CD4-positive, alpha-beta T cell treated with Interleukin-10 for 1 hour (primary cell): ENCODE measurements around the gene ETNPPL.

Source experiments
- DNase-seq: peaks from one replicate; pipeline ENCODE4 v3.0.0-alpha.2; 2020

The ETNPPL gene

GRCh38 chr4:108762559-108763225, at the start of gene ETNPPL:
ETNPPL (minus strand) TSS chr4:108763053; CDS start chr4:108762898, 155 bp downstream.
- peak; percentile 3 for DNase-seq

- no peak for DNase-seq
Measured at GRCh38 chr4:108811486-108811885, 48.6 kb upstream of the ETNPPL start.

- DNase-seq: no peak
Measured at GRCh38 chr4:108810087-108810486, 47.2 kb upstream of the ETNPPL start.

GRCh38 chr4:108804648-108805273, 41.9 kb upstream of the ETNPPL start:
- DNase-seq: no peak

DNA sequence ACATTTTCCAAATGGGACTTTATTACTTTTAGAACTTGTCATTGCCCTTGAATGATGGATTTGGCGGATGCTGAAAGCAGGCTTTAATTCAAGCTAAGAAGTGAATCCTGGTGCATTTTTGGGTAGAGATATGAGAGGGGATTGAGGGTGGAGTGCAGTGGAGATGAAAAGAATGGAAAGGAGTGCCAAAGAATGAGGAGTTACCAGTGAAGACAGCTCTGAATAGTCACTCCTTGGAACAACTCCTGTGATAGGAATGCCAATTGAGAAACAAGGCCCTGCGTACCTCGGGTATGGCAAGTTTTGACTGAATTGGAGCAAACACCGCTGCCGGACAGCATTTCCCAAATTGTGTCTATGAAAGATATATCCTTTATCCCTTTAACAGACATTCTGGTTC, 36.5 kb upstream of the ETNPPL start:
- DNase-seq: no peak

- no peak for DNase-seq
Measured at GRCh38 chr4:108796173-108796572, 33.3 kb upstream of the ETNPPL start.

- DNase-seq: no peak
Measured at GRCh38 chr4:108795733-108796132, 32.9 kb upstream of the ETNPPL start.

GRCh38 chr4:108794136-108794535, 31.3 kb upstream of the ETNPPL start:
- DNase-seq: no peak

- no peak for DNase-seq
Measured at GRCh38 chr4:108793415-108793814, 30.6 kb upstream of the ETNPPL start.

DNA sequence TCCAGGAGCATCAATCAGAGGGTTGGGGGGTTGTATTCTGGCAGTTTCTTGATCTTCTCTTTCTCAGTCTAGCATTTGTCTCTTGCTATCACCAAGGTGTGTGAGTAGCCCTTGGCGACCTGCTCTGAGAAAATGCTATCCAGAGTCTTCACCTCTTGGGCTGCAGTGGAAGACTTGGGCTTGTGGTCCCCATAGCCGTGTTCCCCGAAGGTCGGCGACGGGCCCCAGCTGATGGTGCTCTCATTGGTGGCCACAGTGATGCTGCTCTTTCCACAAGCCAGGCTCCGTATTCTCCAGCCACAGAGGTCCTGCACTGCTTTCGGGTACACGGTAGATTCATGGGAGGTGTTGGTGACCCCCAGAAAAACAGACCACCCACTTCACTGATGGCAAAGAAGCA, 25.9 kb upstream of the ETNPPL start:
- DNase-seq: no peak

DNA sequence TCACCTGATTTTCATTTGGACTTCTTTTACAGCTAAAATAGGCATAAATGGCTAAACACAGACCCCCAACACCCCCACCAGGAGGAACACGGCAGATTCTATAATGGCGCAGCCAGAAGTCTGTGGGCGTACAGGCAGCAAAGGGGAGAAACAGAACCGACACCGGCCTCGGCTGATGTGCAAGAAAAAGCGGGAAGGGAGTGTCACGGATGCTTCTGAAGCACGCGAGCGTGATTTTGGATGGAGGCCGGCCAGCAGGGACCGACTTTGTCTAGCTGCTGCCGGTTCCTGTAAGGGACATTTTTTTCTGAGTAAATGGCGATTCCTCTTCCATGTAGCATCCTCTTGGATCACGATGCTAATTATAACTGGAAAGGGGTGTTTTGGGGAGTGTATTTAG, 24.9 kb upstream of the ETNPPL start:
- no peak for DNase-seq

GRCh38 chr4:108787106-108787505, 24.3 kb upstream of the ETNPPL start:
- no peak for DNase-seq

GRCh38 chr4:108786351-108786750, 23.5 kb upstream of the ETNPPL start:
- DNase-seq: no peak

DNA sequence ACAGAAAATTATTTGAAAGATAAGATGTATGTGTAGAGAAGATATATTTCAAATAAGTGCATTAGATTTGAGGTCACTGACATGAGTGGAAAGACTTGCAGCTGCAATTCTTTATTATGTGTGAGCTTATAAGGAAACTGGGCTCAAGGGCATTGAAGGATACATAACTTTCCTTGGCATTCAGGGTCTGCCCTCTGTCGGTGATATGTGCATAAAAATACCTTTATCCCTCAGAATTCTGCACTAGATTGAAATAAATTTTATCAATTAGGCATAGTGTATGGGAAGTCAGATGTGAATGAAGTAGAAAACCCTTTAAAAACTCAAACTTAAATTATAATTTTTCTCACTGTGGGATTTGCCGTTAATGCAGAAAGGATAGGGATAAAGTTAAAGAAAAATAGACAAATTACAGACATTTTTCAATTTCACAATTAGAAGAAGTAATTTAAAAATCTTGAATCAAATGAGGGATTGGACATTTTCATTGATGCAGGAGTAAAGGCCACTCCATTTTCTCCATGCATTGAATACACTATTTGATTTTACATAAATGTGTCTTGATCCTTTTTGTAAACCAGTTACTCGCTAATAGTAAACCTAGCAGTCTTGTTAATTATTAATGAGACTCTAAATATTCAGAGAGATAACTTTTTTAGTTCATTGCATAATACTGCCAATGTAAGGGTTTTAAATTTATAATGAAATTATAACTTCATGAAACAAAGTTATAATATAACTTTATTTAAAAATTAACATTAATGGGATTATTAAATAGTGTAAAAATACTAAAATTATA, 21.0 kb upstream of the ETNPPL start:
- DNase-seq: no peak

GRCh38 chr4:108779958-108780357, 17.1 kb upstream of the ETNPPL start:
- DNase-seq: no peak

DNA sequence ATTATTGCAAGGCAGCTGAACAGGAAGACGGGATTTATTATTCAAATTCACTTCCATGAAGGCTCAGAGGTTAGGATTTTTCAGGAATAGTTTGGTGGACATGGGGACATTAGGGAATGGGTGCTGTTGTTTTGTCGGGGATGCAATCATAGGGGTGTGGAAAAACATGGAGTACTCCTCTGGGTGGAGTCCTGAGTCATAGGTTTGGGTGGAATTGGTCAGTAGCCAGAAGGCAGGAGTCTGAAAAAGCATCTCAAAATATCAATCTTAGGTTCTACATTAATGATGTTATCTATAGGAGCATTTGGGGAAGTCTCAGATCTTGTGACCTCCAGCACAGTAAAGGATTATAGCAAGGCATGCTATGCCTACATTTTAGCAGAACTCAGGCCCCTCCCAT, 14.5 kb upstream of the ETNPPL start:
- DNase-seq: no peak

DNA sequence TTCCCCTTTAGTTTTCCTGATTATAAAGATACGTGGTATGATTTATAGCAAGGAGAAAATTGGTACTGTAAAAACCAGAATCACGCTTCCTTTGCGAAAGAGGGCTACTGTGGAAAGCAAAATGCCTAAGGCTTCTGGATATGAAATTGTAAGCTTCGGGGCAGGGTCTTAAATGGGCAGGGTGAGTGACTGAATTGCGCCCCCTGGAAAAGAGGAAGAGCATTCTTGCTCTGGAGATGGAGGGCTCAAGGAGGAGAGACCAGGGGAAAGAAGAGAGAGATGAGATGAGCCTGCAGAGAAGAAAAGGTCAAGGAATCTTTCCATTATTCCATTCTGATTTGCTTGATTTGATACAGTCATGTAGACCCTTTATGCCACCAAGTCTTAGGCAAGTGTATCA, 13.1 kb upstream of the ETNPPL start:
- no peak for DNase-seq

DNA sequence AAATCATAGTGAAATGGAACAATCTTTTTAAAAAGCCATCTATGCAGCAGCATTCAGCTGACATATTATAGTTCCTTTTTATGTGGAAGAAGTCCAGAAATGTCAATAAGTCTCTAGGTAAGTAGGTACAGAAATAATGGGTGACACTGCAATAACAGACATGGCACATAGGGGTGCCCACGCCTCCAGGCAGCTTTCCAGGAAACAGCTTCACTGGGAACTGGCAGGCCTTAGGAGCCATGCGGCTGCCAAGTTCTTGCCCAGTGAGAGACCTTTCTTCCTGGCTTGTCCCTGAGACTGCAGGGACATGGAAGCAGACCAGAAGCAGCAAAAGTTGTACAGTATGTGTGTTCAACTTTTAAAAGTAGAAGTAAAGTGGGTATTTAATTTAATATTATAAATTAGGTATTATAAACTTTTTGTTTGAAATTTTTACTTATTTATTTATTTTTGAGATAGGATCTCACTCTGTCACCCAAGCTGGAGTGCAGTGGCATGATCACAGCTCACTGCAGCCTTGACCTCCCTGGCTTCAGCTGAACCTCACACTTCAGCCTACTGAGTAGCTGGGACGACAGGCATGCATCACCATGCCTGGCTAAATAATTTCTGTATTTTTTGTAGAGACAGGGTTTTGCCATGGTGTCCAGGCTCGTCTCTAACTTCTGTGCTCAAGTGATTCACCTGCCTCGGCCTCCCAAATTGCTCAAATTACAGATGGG, 12.1 kb upstream of the ETNPPL start:
- DNase-seq: no peak

- no peak for DNase-seq
Measured at GRCh38 chr4:108772402-108772801, 9.5 kb upstream of the ETNPPL start.

DNA sequence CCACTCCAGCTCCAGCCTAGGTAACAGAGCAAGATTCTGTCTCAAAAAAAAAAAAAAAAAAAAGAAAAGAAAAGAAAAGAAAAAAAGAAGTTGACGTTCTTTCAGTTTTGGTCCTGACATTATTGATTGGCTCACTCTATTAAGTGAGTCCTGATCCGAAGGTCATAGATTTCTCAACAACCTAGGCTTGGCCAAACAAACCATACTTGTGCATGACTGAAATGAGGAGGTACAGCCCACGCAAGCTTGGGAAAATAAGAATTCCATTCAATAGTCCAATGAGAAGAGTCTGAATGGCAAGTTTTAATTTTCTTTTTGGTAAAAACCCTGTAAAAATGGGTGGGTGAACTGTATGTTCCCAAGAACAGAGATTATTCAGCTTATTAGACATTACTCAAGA, 3.2 kb upstream of the ETNPPL start:
- DNase-seq: no peak

DNA sequence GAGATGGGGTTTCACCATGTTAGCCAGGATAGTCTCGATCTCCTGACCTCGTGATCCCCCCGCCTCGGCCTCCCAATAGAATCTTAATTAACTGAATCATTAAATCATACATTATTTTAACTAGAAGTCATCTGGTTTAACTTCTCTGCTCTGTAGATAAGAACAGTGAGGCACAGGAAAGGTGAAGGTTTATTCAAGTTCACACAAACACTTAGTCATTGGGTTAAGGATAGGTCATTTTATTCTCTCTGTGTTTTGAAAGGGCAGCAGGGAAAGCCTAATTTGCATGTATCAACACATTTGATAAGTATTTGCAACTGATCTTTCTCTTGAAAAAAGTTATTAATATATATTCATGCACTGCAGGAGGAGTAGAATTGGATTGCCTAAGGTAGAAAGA, 1.1 kb upstream of the ETNPPL start:
- DNase-seq: no peak

GRCh38 chr4:108763226-108763593, 357 bp upstream of the ETNPPL start:
- no peak for DNase-seq

DNA sequence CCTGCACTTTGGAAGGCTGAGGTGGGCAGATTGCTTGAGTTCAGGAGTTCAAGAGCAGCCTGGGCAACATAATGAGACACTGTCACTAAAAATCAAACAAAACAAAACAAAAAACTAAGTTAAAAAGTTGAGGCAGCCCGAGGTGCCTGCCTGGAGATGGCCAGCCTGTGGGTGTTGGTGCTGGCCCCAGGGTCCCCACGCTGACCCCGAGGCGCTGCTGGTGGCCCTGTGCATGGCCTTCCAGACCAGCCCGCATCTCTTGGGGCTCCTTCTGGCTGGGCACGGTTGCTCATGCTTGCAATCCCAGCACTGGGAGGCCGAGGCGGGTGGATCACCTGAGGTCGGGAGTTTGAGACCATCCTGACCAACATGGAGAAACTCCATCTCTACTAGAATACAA, 4.4 kb downstream of the ETNPPL start:
- no peak for DNase-seq

DNA sequence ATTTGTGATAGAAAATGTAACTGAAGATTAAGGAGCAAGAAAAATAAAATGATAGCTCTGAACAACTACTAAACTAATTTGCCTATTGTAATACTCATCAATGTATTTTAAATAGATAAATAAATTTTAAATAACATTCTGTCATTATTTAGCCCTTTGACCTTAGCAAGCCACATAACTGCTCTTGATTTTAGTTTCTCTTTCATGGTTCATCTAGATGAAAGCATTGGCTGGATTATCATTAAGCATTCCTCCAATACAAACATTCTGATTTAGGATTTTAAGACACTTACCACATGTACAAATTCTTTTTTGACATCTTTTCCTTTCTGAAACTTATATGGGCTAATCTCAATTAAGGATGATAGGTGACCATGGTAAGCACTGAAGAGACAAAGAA, 8.5 kb downstream of the ETNPPL start:
- no peak for DNase-seq
